HG03442 (cell line): ENCODE data around the gene INCENP.

Source experiments
- ATAC-seq: cut with Tn5 transposase; IDR thresholded peaks from one replicate; pipeline ENCODE4 v1.9.1; 2021; ENCODE audit warnings: mild to moderate bottlenecking, moderate library complexity; ENCODE audit not compliant: unreplicated experiment

The INCENP gene

GRCh38 chr11:62124186-62125113 lies 639 bp downstream of the INCENP start:
- peak; percentile 19 for ATAC-seq

- no peak for ATAC-seq
These were observed 1.5 kb downstream of the INCENP start for GRCh38 chr11:62125316-62125715.

- no peak for ATAC-seq
These were observed 2.1 kb downstream of the INCENP start for GRCh38 chr11:62125881-62126280.

GRCh38 chr11:62127426-62127825 lies 3.6 kb downstream of the INCENP start:
- ATAC-seq, result no peak

GRCh38 chr11:62127941-62128770 lies 4.3 kb downstream of the INCENP start:
- ATAC-seq, result no peak

GRCh38 chr11:62128835-62129234 lies 5.0 kb downstream of the INCENP start:
- no peak for ATAC-seq

- no peak for ATAC-seq
These were observed 5.9 kb downstream of the INCENP start for GRCh38 chr11:62129590-62130282.

- no peak for ATAC-seq
These were observed 6.7 kb downstream of the INCENP start for GRCh38 chr11:62130283-62131169.

GRCh38 chr11:62131170-62131464 lies 7.3 kb downstream of the INCENP start:
- ATAC-seq, result no peak

- ATAC-seq, result no peak
These were observed 8.4 kb downstream of the INCENP start for GRCh38 chr11:62132191-62132590.

GRCh38 chr11:62132689-62133293 lies 9.0 kb downstream of the INCENP start:
- no peak for ATAC-seq

- ATAC-seq, result no peak
These were observed 9.7 kb downstream of the INCENP start for GRCh38 chr11:62133328-62134065.

- ATAC-seq, result no peak
These were observed 13.6 kb downstream of the INCENP start for GRCh38 chr11:62137276-62137861.

- ATAC-seq, result no peak
These were observed 14.2 kb downstream of the INCENP start for GRCh38 chr11:62137881-62138629.

GRCh38 chr11:62138630-62139425 lies 15.0 kb downstream of the INCENP start:
- no peak for ATAC-seq

- ATAC-seq, result no peak
These were observed 15.9 kb downstream of the INCENP start for GRCh38 chr11:62139526-62140303.
